K562 (cell line): Measurements from ENCODE around the gene FGF21.
"Not testable (repeated sequence)": the region's sequence is repeated elsewhere in the genome, so short reads cannot be mapped to it uniquely, and the experiment has no call there.

Experiments used
- FOS ChIP-seq: IDR thresholded peaks from 3 replicates; pipeline ENCODE4 v1.6.1; 2011; ENCODE audit not compliant: insufficient read length; ENCODE audit errors: extremely low read depth
- STAT6 ChIP-seq: sonication (generic); formaldehyde crosslinking; IDR thresholded peaks from 2 replicates; pipeline ENCODE4 v1.8.1; 2023; ENCODE audit warnings: mild to moderate bottlenecking, missing genetic modification reagents
- TF ChIP-seq, protein P1 (sequence below), 3 experiments: IDR thresholded peaks in 2 of 3; conservative IDR thresholded peaks in 1 of 3; 2 replicates each; pipeline ENCODE4 v1.5.1; 2011 to 2012; ENCODE audit warnings: low read length in 3 of 3, mild to moderate bottlenecking in 3 of 3, control low read depth in 2 of 3, improper control_type of control experiment in 1 of 3, inconsistent platforms in 1 of 3, low read depth in 1 of 3, mixed read lengths in 1 of 3, moderate library complexity in 1 of 3; ENCODE audit not compliant: insufficient read depth in 2 of 3
- TF ChIP-seq, protein P2 (sequence below): fragments of 450-650 bp; IDR thresholded peaks from 2 replicates; pipeline ENCODE4 v1.6.1; 2016

DNA sequence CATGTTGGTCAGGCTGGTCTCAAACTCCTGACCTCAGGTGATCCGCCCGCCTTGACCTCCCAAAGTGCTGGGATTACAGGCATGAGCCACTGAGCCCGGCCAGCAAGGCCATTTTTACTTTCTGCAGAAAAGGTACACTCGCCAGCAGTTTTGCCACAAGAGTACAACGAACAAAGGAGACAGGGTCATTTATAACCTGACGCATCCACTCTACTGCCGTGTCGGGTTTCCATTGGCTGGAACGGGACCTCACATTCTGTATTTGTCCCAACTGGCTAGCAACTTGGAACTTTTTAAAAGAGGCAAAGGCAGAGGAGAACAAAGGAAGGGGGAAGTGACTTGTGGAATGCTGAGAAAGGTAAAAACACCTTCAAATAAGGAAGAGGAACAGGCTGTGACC, 32.0 kb downstream of the FGF21 start:
- TF ChIP-seq, protein P1, sequence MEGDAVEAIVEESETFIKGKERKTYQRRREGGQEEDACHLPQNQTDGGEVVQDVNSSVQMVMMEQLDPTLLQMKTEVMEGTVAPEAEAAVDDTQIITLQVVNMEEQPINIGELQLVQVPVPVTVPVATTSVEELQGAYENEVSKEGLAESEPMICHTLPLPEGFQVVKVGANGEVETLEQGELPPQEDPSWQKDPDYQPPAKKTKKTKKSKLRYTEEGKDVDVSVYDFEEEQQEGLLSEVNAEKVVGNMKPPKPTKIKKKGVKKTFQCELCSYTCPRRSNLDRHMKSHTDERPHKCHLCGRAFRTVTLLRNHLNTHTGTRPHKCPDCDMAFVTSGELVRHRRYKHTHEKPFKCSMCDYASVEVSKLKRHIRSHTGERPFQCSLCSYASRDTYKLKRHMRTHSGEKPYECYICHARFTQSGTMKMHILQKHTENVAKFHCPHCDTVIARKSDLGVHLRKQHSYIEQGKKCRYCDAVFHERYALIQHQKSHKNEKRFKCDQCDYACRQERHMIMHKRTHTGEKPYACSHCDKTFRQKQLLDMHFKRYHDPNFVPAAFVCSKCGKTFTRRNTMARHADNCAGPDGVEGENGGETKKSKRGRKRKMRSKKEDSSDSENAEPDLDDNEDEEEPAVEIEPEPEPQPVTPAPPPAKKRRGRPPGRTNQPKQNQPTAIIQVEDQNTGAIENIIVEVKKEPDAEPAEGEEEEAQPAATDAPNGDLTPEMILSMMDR (IDR thresholded peaks at IDR 0.05 in 2 of 3, conservative IDR thresholded peaks at IDR 0.05 in 1 of 3; ENCODE audit: insufficient read depth in 2 of 3, low read depth in 1 of 3, low read length in 3 of 3): not testable (repeated sequence)
- TF ChIP-seq, protein P2, sequence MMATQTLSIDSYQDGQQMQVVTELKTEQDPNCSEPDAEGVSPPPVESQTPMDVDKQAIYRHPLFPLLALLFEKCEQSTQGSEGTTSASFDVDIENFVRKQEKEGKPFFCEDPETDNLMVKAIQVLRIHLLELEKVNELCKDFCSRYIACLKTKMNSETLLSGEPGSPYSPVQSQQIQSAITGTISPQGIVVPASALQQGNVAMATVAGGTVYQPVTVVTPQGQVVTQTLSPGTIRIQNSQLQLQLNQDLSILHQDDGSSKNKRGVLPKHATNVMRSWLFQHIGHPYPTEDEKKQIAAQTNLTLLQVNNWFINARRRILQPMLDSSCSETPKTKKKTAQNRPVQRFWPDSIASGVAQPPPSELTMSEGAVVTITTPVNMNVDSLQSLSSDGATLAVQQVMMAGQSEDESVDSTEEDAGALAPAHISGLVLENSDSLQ: not testable (repeated sequence)
- TF ChIP-seq STAT6 (CRISPR knock-in tag); FOS: not testable (repeated sequence)
